Measurements from ENCODE around the gene CAMK2G.

The CAMK2G gene

DNA sequence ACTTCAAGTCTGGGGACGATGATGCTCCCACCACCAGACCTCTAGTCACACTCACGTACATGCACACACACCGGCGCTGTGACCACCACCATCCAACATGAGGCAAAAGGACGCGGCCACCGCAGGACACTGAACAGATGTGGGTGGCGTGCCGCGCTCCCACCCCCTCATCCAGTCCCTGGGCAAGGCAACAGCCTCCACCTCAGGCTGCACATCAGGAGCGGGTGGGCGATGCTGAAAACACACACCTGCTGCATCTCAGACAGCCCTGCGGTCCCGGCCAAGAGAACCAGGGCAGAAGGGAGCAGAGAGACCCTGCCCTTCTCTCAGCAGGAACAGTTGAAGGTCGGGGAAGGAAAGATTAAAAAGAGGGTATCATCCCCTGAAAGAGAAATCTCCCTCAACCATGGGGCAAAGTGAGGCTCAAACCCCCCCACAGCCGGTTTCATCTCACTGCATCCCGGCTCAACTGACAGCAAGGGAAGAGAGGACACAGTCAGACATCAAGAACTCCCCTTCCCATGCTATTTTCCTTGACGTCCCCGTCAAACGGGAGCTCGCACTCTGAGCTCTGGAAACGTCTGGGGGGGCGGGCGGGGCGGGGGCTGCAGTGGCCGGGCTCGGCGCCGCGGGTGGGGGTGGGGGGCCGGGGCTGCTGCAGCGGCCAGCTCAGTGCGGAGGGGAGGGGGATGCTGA, 1.1 kb downstream of the CAMK2G start:
- DNase-seq: no peak

DNA sequence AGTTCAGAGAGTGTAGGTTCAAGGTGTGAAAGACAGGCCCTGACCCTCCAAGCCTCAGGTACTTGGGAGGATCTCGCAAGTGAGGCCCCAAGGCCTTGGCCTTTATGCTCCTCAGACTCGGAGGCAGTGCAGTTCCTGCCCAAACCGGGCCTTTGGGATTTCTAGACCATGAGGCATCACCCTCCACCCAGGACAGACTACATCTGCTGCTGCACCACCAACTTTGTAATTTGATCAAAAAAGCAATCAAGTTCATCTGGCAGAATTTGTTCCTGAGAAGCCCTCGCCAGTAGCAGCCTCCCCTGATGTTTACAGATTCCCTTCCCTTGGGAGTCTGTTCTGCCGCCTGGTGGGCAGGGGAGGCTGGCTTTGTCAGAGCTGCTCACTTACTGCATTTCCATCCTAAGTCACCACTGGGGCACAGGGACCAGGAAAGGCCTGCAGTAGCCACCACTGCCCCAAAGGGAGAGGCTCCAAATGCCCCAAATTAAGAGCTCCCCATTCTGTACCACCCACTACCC, 2.1 kb downstream of the CAMK2G start:
- H3K27me3 ChIP-seq: no peaks in the 10 kb centered on the region
- DNase-seq: peak; percentile 84
- H3K9me3 ChIP-seq: no peaks in the 10 kb centered on the region
- H3K36me3 ChIP-seq: peaks cover 17% of the 10 kb centered on the region
- TF ChIP-seq, protein P1, sequence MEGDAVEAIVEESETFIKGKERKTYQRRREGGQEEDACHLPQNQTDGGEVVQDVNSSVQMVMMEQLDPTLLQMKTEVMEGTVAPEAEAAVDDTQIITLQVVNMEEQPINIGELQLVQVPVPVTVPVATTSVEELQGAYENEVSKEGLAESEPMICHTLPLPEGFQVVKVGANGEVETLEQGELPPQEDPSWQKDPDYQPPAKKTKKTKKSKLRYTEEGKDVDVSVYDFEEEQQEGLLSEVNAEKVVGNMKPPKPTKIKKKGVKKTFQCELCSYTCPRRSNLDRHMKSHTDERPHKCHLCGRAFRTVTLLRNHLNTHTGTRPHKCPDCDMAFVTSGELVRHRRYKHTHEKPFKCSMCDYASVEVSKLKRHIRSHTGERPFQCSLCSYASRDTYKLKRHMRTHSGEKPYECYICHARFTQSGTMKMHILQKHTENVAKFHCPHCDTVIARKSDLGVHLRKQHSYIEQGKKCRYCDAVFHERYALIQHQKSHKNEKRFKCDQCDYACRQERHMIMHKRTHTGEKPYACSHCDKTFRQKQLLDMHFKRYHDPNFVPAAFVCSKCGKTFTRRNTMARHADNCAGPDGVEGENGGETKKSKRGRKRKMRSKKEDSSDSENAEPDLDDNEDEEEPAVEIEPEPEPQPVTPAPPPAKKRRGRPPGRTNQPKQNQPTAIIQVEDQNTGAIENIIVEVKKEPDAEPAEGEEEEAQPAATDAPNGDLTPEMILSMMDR (IDR thresholded peaks at IDR 0.05; ENCODE audit: low read depth, low read length): peak; percentile 72
- peak overlapping the region; percentile 58 for H3K4me3 ChIP-seq (ENCODE audit: low read depth, low read length)
- peaks cover 13% of the 10 kb centered on the region for H3K4me1 ChIP-seq

More for the DNA sequence above, 1.1 kb downstream of the CAMK2G start:
- Histone ChIP-seq H3K9me3 (no peaks in the 10 kb centered on the region), H3K4me1 (peaks cover 13% of the 10 kb centered on the region), H3K36me3 (peaks cover 13% of the 10 kb centered on the region), H3K4me3 (ENCODE audit: low read depth, low read length) (peak overlapping the region; percentile 58), H3K27me3 (no peaks in the 10 kb centered on the region)
- TF ChIP-seq, protein P1 (IDR thresholded peaks at IDR 0.05; ENCODE audit: low read depth, low read length): no peak

DNA sequence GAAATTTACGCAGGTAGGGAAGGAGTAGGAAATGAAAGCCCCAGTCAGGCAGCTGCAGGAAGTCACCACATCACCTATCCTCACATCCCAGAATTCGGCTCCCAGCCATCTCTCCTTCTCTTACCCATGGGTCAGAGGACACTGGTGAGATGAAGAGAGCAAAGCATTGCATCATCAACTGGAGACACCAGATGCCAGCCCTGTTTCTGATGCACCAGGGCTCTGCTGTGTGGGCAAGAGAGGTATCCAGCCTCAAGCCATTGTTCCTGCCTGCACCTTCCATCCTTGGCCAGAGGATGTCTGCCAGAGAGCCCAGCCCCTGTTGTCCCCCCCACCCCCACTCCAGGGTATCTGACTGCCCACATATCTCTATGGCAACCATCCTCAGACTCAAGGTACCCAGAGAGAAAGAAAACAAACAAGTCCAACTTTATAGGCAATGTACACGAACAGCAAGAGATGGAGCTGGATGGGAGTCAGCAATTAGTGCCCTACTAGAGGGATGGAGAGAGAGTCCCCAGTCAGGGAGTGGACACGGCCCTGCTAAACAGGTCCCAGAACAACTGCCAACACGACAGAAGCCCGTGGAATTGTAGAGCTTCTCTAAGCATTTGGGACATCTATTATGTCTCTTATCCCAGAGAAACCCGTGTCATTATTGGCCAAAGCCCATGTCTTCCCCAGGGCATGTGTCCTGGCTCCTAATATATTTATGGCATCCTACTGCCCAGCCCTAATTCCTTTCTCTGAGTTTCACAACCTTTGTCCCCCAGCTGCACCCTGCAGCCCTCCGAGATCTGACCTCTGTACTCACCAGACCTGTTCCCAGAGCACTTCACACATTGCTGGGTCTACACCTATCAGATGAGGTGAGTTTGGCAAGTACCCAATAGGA, 2.8 kb downstream of the CAMK2G start:
- Histone ChIP-seq H3K36me3 (peaks cover 17% of the 10 kb centered on the region), H3K4me1 (peaks cover 13% of the 10 kb centered on the region), H3K4me3 (ENCODE audit: low read depth, low read length) (peak overlapping the region; percentile 33), H3K27me3 (no peaks in the 10 kb centered on the region), H3K9me3 (no peaks in the 10 kb centered on the region)
- TF ChIP-seq, protein P1 (IDR thresholded peaks at IDR 0.05; ENCODE audit: low read depth, low read length): no peak
- DNase-seq: no peak

DNA sequence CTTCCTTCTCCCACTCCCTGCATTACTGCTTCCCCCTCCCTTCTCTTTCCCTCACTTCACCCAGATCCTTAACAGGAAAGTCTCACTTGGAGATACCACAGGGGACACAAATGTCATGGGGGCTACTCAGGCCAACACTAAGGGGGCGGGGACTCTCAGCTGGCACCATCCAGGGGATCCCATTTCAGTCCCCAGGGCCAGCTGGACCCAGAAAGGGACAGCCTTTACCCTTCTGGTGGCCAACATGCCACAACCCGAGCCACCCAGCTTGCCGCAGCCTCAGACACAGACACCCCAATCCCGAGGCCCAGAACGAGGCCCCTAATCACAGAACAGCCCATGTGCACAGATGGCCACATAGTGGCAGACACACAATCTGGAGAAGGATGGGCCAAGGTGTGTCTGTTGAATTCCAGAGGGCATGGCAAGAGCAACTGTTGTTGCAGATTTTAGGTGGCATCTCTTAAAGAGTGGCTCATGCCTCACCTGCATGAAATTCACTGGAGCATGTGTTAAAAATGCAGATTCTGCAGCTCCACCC, 5.6 kb downstream of the CAMK2G start:
- TF ChIP-seq, protein P1 (IDR thresholded peaks at IDR 0.05; ENCODE audit: low read depth, low read length): no peak
- H3K27me3 ChIP-seq: no peaks in the 10 kb centered on the region
- DNase-seq: no peak
- H3K9me3 ChIP-seq: no peaks in the 10 kb centered on the region
- peaks cover 13% of the 10 kb centered on the region for H3K4me1 ChIP-seq
- peaks cover 23% of the 10 kb centered on the region for H3K36me3 ChIP-seq
- H3K4me3 ChIP-seq (ENCODE audit: low read depth, low read length): no peak overlapping the region

DNA sequence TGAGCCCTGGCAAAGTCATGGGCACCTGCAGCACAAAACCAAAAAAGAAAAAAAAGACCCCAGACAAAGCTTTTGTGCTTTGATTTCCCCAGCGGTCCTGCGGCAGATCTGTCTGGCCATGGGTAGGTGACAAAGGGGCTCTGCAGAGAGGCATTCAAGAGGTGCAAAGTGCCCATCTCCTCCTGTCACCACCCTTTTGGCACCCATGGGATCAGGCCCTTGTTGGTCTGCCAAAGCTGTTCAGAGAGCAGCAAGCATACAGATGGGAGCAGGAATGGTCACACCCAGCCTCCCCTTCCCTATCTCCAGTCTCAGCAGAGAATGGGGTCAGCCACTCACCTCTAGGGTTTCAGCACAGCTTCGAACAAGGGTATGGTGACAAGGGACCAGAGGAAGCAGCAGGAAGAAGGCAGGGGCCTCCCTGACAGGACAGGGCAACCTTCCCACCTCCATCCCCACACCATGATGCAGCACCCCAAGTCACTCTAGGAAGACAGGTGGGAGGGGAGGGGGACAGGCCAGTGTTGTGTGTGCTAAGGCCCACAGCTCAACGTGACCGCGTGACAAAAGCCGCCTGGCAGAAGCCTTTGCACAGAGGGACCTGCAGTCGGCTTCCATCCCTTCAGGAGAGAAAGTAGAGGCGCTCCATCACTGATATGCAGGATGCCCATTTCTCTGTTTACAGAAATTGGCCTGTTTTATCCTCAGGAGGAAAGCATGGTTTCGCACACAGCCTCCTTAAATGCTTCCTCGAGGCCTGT, 6.3 kb downstream of the CAMK2G start:
- H3K36me3 ChIP-seq: peaks cover 23% of the 10 kb centered on the region
- H3K9me3 ChIP-seq: no peaks in the 10 kb centered on the region

More for the DNA sequence above, 6.3 kb downstream of the CAMK2G start:
- no peak for DNase-seq
- no peaks in the 10 kb centered on the region for H3K27me3 ChIP-seq
- no peak overlapping the region for H3K4me3 ChIP-seq (ENCODE audit: low read depth, low read length)
- TF ChIP-seq, protein P1 (IDR thresholded peaks at IDR 0.05; ENCODE audit: low read depth, low read length): no peak
- peaks cover 11% of the 10 kb centered on the region for H3K4me1 ChIP-seq

Measured in BE2C (cell line).